Measurements from ENCODE around the gene LRIG1.

The LRIG1 gene

GRCh38 chr3:66525771-66526170 lies 24.9 kb upstream of the LRIG1 start:
- no peak overlapping the region for H3K27ac ChIP-seq (ENCODE audit: low read length)
- H3K4me1 ChIP-seq (ENCODE audit: low read length) = no peaks in the 10 kb centered on the region
- no peak for DNase-seq
- H3K9me3 ChIP-seq (replicated peaks; ENCODE audit: insufficient read depth, low read length) = no peaks in the 10 kb centered on the region
- TF ChIP-seq EZH2phosphoT487 (IDR thresholded peaks at IDR 0.05; ENCODE audit: low read length) (no peak), CTCF (IDR thresholded peaks at IDR 0.05; ENCODE audit: low read length) (no peak), EZH2 (optimal IDR thresholded peaks at IDR 0.05; ENCODE audit: low read depth, low read length) (no peak)
- no peaks in the 10 kb centered on the region for H3F3A ChIP-seq (ENCODE audit: insufficient read depth, low read length)
- H3K9ac ChIP-seq (ENCODE audit: low read length) = no peak overlapping the region
- no peak overlapping the region for H3K4me3 ChIP-seq (ENCODE audit: low read length)
- no peak overlapping the region for H3K4me2 ChIP-seq (ENCODE audit: low read depth, low read length)
- no peaks in the 10 kb centered on the region for H4K20me1 ChIP-seq (ENCODE audit: insufficient read depth, low read length)
- H3K9me2 ChIP-seq (replicated peaks; ENCODE audit: insufficient read depth, low read length) = no peaks in the 10 kb centered on the region
- H3K79me2 ChIP-seq (ENCODE audit: low read length) = no peaks in the 10 kb centered on the region
- H3K36me3 ChIP-seq (replicated peaks; ENCODE audit: insufficient read depth, low read length) = no peaks in the 10 kb centered on the region
- H2AFZ ChIP-seq (ENCODE audit: low read length) = no peak overlapping the region
- H3K27me3 ChIP-seq (replicated peaks; ENCODE audit: insufficient read depth, low read length) = no peaks in the 10 kb centered on the region

- no peaks in the 10 kb centered on the region for H3K36me3 ChIP-seq (replicated peaks; ENCODE audit: insufficient read depth, low read length)
- H4K20me1 ChIP-seq (ENCODE audit: insufficient read depth, low read length) = no peaks in the 10 kb centered on the region
- H3K4me3 ChIP-seq (ENCODE audit: low read length) = no peak overlapping the region
- no peak overlapping the region for H3K27ac ChIP-seq (ENCODE audit: low read length)
- H3K9me2 ChIP-seq (replicated peaks; ENCODE audit: insufficient read depth, low read length) = no peaks in the 10 kb centered on the region
- TF ChIP-seq EZH2 (optimal IDR thresholded peaks at IDR 0.05; ENCODE audit: low read depth, low read length) = no peak
- TF ChIP-seq EZH2phosphoT487 (IDR thresholded peaks at IDR 0.05; ENCODE audit: low read length) = no peak
- TF ChIP-seq CTCF (IDR thresholded peaks at IDR 0.05; ENCODE audit: low read length) = no peak
- no peak for DNase-seq
- H3K4me2 ChIP-seq (ENCODE audit: low read depth, low read length) = no peak overlapping the region
- no peaks in the 10 kb centered on the region for H3F3A ChIP-seq (ENCODE audit: insufficient read depth, low read length)
- H3K9me3 ChIP-seq (replicated peaks; ENCODE audit: insufficient read depth, low read length) = no peaks in the 10 kb centered on the region
- no peak overlapping the region for H2AFZ ChIP-seq (ENCODE audit: low read length)
- H3K27me3 ChIP-seq (replicated peaks; ENCODE audit: insufficient read depth, low read length) = no peaks in the 10 kb centered on the region
- H3K4me1 ChIP-seq (ENCODE audit: low read length) = no peaks in the 10 kb centered on the region
- H3K9ac ChIP-seq (ENCODE audit: low read length) = no peak overlapping the region
- no peaks in the 10 kb centered on the region for H3K79me2 ChIP-seq (ENCODE audit: low read length)
These were observed 19.9 kb upstream of the LRIG1 start for GRCh38 chr3:66520724-66521123.

- H3K4me2 ChIP-seq (ENCODE audit: low read depth, low read length) = no peak overlapping the region
- H3K9ac ChIP-seq (ENCODE audit: low read length) = no peak overlapping the region
- TF ChIP-seq CTCF (IDR thresholded peaks at IDR 0.05; ENCODE audit: low read length) (no peak), EZH2phosphoT487 (IDR thresholded peaks at IDR 0.05; ENCODE audit: low read length) (no peak), EZH2 (optimal IDR thresholded peaks at IDR 0.05; ENCODE audit: low read depth, low read length) (no peak)
- DNase-seq = no peak
- H3K4me3 ChIP-seq (ENCODE audit: low read length) = no peak overlapping the region
- H3K79me2 ChIP-seq (ENCODE audit: low read length) = no peaks in the 10 kb centered on the region
- H3K9me2 ChIP-seq (replicated peaks; ENCODE audit: insufficient read depth, low read length) = no peaks in the 10 kb centered on the region
- H3F3A ChIP-seq (ENCODE audit: insufficient read depth, low read length) = no peaks in the 10 kb centered on the region
- H3K27ac ChIP-seq (ENCODE audit: low read length) = no peak overlapping the region
- H4K20me1 ChIP-seq (ENCODE audit: insufficient read depth, low read length) = no peaks in the 10 kb centered on the region
- H3K27me3 ChIP-seq (replicated peaks; ENCODE audit: insufficient read depth, low read length) = no peaks in the 10 kb centered on the region
- no peaks in the 10 kb centered on the region for H3K9me3 ChIP-seq (replicated peaks; ENCODE audit: insufficient read depth, low read length)
- H3K36me3 ChIP-seq (replicated peaks; ENCODE audit: insufficient read depth, low read length) = no peaks in the 10 kb centered on the region
- no peaks in the 10 kb centered on the region for H3K4me1 ChIP-seq (ENCODE audit: low read length)
- H2AFZ ChIP-seq (ENCODE audit: low read length) = no peak overlapping the region
These were observed 17.8 kb upstream of the LRIG1 start for GRCh38 chr3:66518644-66519043.

All from MM.1S (cell line).